ENCODE measurements around the gene XXYLT1.
"Not testable (repeated sequence)": the region's sequence is repeated elsewhere in the genome, so short reads cannot be mapped to it uniquely, and the experiment has no call there.

The XXYLT1 gene

GRCh38 chr3:195063581-195064193 lies 207.3 kb downstream of the XXYLT1 start:
- DNase-seq (ENCODE audit: low spot score): no peak

DNA sequence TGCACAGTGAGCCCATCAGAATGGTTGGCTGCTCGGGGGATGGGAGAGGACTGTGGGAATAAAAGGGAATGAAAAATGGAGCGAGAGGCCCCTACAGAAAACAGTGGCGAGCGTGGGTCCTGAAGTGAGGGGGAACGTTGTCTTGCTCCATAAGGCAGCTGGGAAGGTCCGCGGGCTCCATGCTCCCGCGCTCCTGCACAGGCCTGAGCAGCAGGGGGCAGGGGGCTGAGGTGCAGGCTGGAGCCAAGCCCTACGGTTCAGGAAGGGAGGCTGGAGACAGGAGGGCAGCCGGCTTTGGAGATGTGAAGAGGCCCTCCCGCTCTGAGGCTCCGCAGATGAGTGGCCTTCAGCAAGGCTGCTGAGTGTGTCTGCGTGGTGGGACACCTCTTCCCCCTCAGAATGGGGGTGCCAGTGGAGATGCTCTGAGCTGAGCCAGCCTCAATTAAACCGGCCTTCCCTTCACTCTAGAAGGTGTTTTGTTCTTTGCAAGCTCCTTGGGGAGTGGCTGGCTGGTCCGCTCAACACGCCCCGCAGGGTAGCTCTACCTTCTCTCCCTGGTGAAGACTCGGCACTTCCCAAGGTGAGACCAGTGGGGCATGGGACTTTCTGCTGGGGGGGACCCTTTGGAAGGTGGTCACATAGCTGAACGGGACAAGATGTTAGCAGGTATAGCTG lies 208.0 kb downstream of the XXYLT1 start:
- DNase-seq (ENCODE audit: low spot score): no peak

DNA sequence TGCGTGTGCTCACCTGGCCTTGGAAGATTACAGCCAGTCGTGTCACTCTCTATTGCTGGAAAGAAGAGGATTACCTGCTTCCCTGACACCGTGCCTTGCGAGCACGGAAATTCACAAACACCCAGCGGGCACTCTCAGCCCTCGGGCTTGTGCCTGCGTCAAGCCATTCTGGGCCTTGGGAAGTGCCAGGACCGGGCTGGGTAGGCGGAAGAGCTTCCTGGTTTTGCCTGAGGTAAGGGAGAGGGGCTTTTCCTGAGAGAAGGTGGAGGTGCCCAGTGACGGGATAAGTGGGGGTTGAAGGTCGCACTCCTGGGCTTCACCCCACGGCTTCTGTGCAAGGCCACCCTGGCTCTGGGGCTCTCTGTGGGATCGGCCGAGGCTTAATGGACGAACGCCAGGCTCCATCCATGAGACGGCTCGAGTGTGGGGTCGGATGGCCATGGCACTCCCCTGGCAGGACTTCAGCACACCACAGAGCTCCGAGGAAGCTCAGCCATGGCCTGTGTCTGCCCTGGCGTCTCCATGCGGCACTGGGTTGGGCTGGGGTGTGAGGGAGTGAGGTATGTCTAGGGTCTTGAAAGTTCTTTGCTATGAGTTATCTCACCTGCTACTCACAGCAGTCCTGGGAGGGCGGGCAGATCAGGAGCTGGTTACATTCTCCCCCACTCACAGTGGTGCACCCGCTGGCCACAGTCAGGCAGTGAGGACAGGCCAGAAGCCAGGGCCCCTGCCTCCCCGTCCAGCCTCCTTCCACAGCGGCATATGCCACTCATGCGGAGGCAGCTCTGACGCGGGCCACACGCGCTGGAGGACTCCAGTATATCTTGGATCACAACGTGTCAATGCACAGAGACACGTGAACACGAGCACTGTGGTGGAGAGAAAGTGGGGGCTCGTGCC lies 209.0 kb downstream of the XXYLT1 start:
- no peak for DNase-seq (ENCODE audit: low spot score)

GRCh38 chr3:195060531-195061291 lies 210.2 kb downstream of the XXYLT1 start:
- no peak for DNase-seq (ENCODE audit: low spot score)

DNA sequence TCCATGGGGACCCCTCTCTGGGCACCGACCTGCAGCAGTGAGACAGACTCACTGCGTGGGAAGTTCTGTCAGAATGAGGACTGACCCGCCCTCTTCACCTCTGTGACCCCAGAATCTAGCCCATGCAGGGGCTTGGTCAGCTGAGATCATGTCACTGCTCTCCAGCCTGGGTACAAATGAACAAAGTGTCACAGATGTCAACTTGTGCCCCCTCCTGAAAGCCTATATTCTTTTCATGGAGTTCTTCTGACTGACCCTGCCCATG lies 210.8 kb downstream of the XXYLT1 start:
- DNase-seq (ENCODE audit: low spot score): no peak

GRCh38 chr3:195059471-195060216 lies 211.3 kb downstream of the XXYLT1 start:
- DNase-seq (ENCODE audit: low spot score): no peak

DNA sequence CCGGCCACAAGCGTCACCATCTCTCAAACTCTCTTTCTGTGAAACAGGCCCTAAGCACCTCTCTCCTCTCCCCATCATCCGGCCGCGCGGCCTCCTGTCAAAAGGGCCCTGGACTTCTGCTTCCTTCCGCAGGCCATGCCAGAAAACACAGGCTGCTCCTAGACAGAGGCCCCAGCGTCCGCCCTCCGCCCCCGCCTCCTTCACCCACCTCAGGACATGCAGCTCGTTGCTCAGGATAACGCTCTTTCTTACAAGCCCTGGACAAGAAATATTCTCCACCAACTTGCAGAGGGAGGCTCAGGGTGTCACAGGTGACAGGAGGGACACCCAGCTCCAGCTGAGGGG lies 212.0 kb downstream of the XXYLT1 start:
- DNase-seq (ENCODE audit: low spot score): no peak

DNA sequence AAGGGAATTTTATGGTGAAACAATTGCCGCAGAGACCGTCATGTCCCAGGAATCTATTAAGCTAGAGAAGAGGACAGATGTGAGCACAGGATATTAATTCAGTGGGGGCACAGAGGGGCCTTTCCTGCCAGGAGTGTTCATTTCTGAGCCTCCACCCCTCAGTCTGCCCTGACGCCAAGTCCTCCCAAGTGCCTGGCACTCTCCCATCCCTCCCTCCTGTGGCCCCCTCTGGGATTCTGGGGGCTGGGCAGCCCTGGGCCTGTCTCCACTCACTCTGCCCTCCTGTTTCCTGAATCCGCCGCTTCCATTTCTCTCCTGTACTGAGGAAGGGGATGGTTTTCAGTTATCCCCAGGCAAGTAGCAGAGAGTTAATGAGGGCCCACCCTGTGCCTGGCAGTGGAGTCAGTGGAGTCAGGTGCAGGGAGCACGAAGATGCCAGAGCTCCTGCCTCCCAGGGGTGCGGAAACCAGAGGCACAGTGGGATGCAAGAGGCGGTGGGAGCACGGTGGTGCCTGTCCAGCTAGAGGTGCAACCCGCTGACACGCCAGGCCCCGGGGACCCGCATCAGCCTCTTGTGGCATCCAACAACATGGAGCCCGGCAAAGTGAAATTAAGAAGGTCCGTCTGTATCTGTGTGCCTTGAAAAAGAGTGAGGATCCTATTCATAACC lies 212.5 kb downstream of the XXYLT1 start:
- no peak for DNase-seq (ENCODE audit: low spot score)

GRCh38 chr3:195057716-195058115 lies 213.2 kb downstream of the XXYLT1 start:
- no peak for DNase-seq (ENCODE audit: low spot score)

GRCh38 chr3:195056506-195056905 lies 214.5 kb downstream of the XXYLT1 start:
- no peak for DNase-seq (ENCODE audit: low spot score)

DNA sequence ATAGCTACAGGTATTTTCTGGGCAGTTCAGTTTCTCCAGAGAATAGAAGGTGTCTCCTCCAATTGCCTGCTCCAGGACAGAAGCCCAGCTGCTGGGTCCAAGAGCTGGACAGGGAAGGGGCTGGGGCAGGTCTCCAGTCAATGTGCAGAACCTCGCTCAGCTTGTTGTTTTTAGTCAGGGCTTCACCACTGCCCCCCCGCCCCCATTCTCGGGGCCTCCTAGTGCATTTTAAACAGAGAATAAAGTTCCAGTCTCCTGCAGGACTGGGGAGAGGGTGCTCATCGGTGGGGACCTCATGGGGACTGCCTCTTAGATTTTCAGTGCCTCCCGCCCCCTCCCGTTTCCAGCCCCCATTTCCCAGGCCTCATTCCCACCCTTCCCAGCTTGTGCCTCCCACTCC lies 216.6 kb downstream of the XXYLT1 start:
- no peak for DNase-seq (ENCODE audit: low spot score)

DNA sequence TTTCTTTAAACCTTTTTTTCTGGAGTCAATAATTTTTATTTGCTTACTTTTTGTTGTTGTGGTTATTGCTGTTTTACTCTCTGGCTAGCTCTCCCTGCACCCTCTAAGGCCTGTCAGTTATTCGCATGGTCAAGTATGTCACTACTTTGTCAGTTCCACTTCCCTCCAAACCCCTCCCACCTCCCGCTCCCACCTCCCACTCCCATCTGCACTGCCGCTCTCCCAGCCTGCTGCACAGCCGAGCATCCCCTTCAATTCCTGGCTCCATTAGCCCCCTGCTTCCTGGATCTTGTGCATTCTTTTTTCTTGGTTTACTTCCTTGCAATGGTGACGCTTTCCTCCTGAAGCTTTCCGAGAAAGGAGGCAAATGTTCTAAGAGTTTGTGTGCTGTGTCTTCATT lies 218.0 kb downstream of the XXYLT1 start:
- no peak for DNase-seq (ENCODE audit: low spot score)

GRCh38 chr3:195050296-195050695 lies 220.7 kb downstream of the XXYLT1 start:
- DNase-seq (ENCODE audit: low spot score): not testable (repeated sequence)

DNA sequence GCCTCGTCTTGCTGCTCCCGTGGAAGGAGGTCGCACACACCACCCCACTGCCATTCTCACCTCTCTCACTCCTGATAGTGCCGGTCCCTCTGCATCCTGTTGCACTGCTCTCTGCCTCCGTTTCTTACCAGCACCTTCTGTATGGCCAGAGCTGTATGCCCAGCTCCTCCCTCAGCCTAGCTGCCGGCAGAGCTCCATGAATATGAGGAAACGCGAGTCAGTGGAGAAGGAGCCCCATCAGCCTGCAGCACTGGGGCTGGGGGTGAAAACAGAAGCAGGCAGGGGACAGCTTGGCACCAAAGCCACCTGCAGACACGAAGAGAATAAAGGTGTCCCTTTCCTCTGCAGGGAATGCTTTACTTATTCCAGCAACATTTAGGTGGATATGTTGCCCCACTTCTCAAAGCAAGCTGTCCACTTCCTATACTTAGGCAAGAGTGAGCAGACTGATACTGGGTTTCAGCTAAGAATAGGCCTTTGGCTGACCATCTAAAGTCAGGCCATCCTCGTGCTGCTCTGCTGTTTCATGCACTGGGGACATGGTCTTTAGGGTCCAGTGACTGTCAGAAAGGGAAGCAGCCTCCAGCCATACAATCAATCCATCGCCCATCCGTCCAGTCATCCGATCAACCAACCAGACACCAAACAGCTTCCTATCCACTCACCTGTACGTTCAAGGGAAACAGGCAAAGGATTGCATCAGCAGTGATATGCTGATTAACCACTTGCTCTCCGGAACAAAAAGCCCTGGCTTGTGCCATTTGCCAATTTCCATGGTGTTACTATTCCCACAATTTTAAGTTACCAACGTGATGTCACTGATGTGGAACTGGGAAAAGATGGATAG lies 222.7 kb downstream of the XXYLT1 start:
- no peak for DNase-seq (ENCODE audit: low spot score)

GRCh38 chr3:195047536-195047935 lies 223.4 kb downstream of the XXYLT1 start:
- DNase-seq (ENCODE audit: low spot score): no peak

DNA sequence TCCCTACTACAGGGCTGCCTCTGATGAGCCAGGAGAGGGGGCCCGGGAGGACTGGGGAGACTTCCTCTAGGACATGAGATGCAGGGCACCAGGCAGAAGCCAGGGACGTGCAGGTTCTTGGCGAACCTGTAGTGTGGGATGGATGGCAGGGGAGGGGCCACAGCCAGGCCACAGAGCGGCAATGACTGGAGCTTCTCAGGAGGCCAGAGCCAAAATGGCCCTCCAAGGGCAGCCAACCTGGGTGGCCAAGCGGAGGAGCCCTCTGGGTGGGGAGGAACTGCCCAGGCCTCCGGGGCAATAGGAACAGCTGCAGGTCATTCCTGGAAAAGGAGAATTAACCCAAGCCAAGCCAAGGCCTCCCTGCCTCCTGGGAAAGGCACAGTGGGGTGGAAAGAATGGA lies 224.5 kb downstream of the XXYLT1 start:
- no peak for DNase-seq (ENCODE audit: low spot score)

DNA sequence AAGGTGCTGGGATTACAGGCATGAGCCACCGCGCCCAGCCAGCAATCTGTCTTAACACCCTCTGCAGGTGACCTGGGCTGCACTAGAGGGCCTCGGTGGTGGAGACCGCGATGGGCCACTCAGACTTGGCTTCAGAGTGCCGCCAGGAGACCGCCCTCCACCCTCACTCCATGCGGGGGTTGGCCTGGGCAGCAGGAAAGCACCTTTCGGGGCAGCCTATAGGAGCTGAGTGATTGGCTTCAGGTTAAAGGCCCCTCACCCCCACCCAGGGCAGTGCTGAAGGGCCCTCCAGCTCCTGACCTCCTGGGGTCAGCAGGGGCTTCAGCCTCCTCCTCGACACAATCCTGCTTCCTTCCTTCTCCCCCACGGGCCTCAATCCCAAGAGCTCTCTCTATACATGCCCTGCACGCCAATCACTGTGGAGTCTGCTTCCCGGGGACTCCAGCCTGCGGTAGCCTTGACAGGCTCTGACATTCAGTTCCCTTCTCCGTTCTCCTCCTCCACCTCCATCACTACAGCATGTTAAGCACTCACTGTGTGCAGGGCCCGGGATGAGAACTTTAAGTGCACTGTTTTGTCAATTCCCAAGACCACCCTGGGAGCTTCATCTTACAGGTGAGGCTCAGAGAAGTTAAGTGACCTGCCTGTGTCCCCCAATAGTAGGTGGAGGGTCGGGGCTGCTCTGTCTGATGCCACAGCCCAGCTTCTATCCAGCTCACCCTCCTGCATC lies 225.3 kb downstream of the XXYLT1 start:
- DNase-seq (ENCODE audit: low spot score): no peak

- no peak for DNase-seq (ENCODE audit: low spot score)
Observed at GRCh38 chr3:195044411-195044810, 226.5 kb downstream of the XXYLT1 start.

GRCh38 chr3:195043607-195044339 lies 227.2 kb downstream of the XXYLT1 start:
- DNase-seq (ENCODE audit: low spot score): no peak

Measured in hematopoietic multipotent progenitor cell treated with erythropoietin and hydrocortisone succinate and interleukin-3 and kit ligand, for 15 days (in vitro differentiated cells).